Osteoblast (primary cell): Measurements from ENCODE around the gene SLC6A5. TPM values are rescaled to one million over a fixed set of nuclear protein-coding genes. Genes with fewer than 3 reads are reported as not detected.

Source experiments
- DNase-seq: peaks from one replicate; pipeline ENCODE4 v3.0.0; 2011; ENCODE audit warnings: low spot score, mixed read lengths; ENCODE audit not compliant: insufficient read length; ENCODE audit errors: missing footprints
- H2AFZ ChIP-seq: 2 replicates; pipeline ENCODE4 v1.6.0; 2011; ENCODE audit warnings: mild to moderate bottlenecking, low read length
- H3K27ac ChIP-seq: 2 replicates; pipeline ENCODE4 v1.5.1; 2011; ENCODE audit warnings: mild to moderate bottlenecking, low read depth, low read length, moderate library complexity
- H3K27me3 ChIP-seq: 2 replicates; pipeline ENCODE4 v1.6.0; 2012; ENCODE audit warnings: mild to moderate bottlenecking, control low read depth, inconsistent platforms, low read length, moderate library complexity; ENCODE audit not compliant: insufficient read depth
- H3K36me3 ChIP-seq: 2 replicates; pipeline ENCODE4 v1.5.1; 2011; ENCODE audit warnings: mild to moderate bottlenecking, low read length, control low read depth, moderate library complexity; ENCODE audit not compliant: insufficient read depth
- H3K4me1 ChIP-seq: 2 replicates; pipeline ENCODE4 v1.5.1; 2011; ENCODE audit warnings: mild to moderate bottlenecking, low read length, control low read depth, moderate library complexity; ENCODE audit not compliant: insufficient read depth
- H3K4me2 ChIP-seq: 2 replicates; pipeline ENCODE4 v1.6.0; 2011; ENCODE audit warnings: mild to moderate bottlenecking, low read length; ENCODE audit not compliant: insufficient read depth
- H3K4me3 ChIP-seq: fragments of 200-600 bp; sonication (generic); 3 replicates; pipeline ENCODE4 v1.5.1; 2012; ENCODE audit warnings: mild to moderate bottlenecking, low read length, inconsistent platforms; ENCODE audit not compliant: insufficient read depth
- H3K79me2 ChIP-seq: 2 replicates; pipeline ENCODE4 v1.6.0; 2012; ENCODE audit warnings: mild to moderate bottlenecking, low read length, control low read depth, inconsistent platforms; ENCODE audit not compliant: insufficient read depth
- H3K9me3 ChIP-seq: 2 replicates; pipeline ENCODE4 v1.5.1; 2011; ENCODE audit warnings: low read depth, low read length, control low read depth
- H4K20me1 ChIP-seq: 2 replicates; pipeline ENCODE4 v1.6.0; 2012; ENCODE audit warnings: mild to moderate bottlenecking, low read length, control low read depth; ENCODE audit not compliant: insufficient read depth
- CTCF ChIP-seq: IDR thresholded peaks from 2 replicates; pipeline ENCODE4 v1.5.1; 2011; ENCODE audit warnings: mild to moderate bottlenecking, low read depth, low read length, moderate library complexity; ENCODE audit errors: extremely low read depth
- total RNA-seq: library from RNA; depleted of rRNA; stranded (reverse); fragments of >200 nt; gene quantifications from 2 replicates; pipeline ENCODE4 v1.2.3, GENCODE V29; 2012

The SLC6A5 gene
- total RNA-seq, 1 donor, result not detected

GRCh38 chr11:20611892-20612291 lies 12.5 kb downstream of the SLC6A5 start:
- Histone ChIP-seq H2AFZ (no peak overlapping the region), H3K27me3 (peaks cover 13% of the 10 kb centered on the region), H4K20me1 (no peaks in the 10 kb centered on the region), H3K79me2 (no peaks in the 10 kb centered on the region), H3K4me2 (no peak overlapping the region), H3K36me3 (no peaks in the 10 kb centered on the region), H3K4me1 (peaks cover 4% of the 10 kb centered on the region), H3K27ac (no peak overlapping the region), H3K9me3 (no peaks in the 10 kb centered on the region), H3K4me3 (no peak overlapping the region)
- no peak for DNase-seq
- no peak for TF ChIP-seq CTCF

DNA sequence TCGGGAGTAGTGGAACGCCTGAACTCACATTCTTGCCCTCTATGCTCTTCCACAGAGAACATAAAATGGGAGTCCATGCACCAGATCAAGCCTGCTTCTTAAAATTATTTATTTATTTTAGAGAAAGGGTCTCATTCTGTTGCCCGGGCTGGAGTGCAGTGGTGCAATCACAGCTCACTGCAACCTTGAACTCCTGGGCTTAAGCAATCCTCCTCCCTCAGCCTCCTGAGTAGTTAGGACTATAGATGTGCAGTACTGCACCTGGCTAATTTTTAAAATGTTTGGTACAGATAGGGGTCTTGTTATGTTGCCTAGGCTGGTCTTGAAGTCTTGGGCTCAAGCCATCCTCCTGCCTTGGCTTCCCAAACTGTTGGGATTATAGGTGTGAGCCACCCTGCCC lies 13.0 kb downstream of the SLC6A5 start:
- Histone ChIP-seq H3K27me3 (peaks cover 7% of the 10 kb centered on the region), H3K4me3 (no peak overlapping the region), H3K79me2 (no peaks in the 10 kb centered on the region), H4K20me1 (no peaks in the 10 kb centered on the region), H2AFZ (no peak overlapping the region), H3K9me3 (no peaks in the 10 kb centered on the region), H3K36me3 (no peaks in the 10 kb centered on the region), H3K4me2 (no peak overlapping the region), H3K4me1 (peaks cover 4% of the 10 kb centered on the region), H3K27ac (no peak overlapping the region)
- DNase-seq, result no peak
- TF ChIP-seq CTCF, result no peak

- no peak overlapping the region for H3K4me3 ChIP-seq
- no peak for TF ChIP-seq CTCF
- H3K9me3 ChIP-seq, result no peaks in the 10 kb centered on the region
- H3K4me1 ChIP-seq, result no peaks in the 10 kb centered on the region
- no peak overlapping the region for H2AFZ ChIP-seq
- no peak overlapping the region for H3K4me2 ChIP-seq
- H3K27ac ChIP-seq, result no peak overlapping the region
- H3K27me3 ChIP-seq, result no peaks in the 10 kb centered on the region
- no peaks in the 10 kb centered on the region for H3K36me3 ChIP-seq
- no peaks in the 10 kb centered on the region for H3K79me2 ChIP-seq
- no peaks in the 10 kb centered on the region for H4K20me1 ChIP-seq
- no peak for DNase-seq
Measured at GRCh38 chr11:20616920-20617319, 17.5 kb downstream of the SLC6A5 start.

- no peak overlapping the region for H3K27ac ChIP-seq
- no peak for TF ChIP-seq CTCF
- no peaks in the 10 kb centered on the region for H3K36me3 ChIP-seq
- H2AFZ ChIP-seq, result no peak overlapping the region
- H3K27me3 ChIP-seq, result no peaks in the 10 kb centered on the region
- H4K20me1 ChIP-seq, result no peaks in the 10 kb centered on the region
- DNase-seq, result no peak
- no peaks in the 10 kb centered on the region for H3K79me2 ChIP-seq
- no peak overlapping the region for H3K4me2 ChIP-seq
- H3K4me3 ChIP-seq, result no peak overlapping the region
- H3K4me1 ChIP-seq, result no peaks in the 10 kb centered on the region
- no peaks in the 10 kb centered on the region for H3K9me3 ChIP-seq
Measured at GRCh38 chr11:20617346-20618005, 18.1 kb downstream of the SLC6A5 start.
